Esophagus squamous epithelium (tissue), 4 donors: Measurements from ENCODE around the gene TMEM26.

Experiments used
- CTCF ChIP-seq, 6 experiments: fragments of 450-650 bp in 4 of 6; fragments of 200-600 bp in 2 of 6; sonication (generic) in 2 of 6; IDR thresholded peaks; one replicate each; pipeline ENCODE4 v1.5.1; 2016 to 2019; ENCODE audit warnings: antibody characterized with exemption in 6 of 6, mild to moderate bottlenecking in 4 of 6, moderate library complexity in 4 of 6
- POLR2A ChIP-seq, 4 donors: fragments of 450-650 bp; IDR thresholded peaks; one replicate each; pipeline ENCODE4 v1.6.1; 2017; ENCODE audit warnings: antibody characterized with exemption in 4 of 4, mild to moderate bottlenecking in 4 of 4, moderate library complexity in 3 of 4

DNA sequence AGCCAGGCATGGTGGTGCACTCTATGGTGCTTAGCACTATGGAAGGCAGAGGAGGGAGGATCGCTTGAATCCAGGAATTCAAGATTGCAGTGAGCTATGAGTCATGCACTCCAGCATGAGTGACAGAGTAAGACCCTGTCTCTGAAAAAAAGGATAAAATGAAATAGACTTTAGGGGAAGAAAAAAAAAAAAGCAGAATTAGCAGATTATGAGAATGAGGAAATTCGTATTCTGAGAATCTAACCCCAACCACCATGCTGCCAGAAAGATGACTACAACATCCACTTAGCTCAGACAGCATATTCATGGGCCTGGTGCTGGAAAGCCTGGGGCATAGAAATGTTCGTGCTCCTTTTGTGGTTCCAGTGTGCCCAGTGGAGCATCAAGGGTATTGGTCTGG is 63.3 kb downstream of the TMEM26 start:
- TF ChIP-seq CTCF (IDR thresholded peaks at IDR 0.05) (no peak), POLR2A (IDR thresholded peaks at IDR 0.05) (no peak)
